Hematopoietic multipotent progenitor cell treated with erythropoietin and hydrocortisone succinate and interleukin-3 and kit ligand, for 8 days (in vitro differentiated cells): ENCODE data around the gene CPLANE2.
"Not testable (repeated sequence)": the region's sequence is repeated elsewhere in the genome, so short reads cannot be mapped to it uniquely, and the experiment has no call there.

ENCODE experiments used
- DNase-seq: peaks from one replicate; pipeline ENCODE4 v3.0.0-alpha.2; 2015

Gene CPLANE2

DNA sequence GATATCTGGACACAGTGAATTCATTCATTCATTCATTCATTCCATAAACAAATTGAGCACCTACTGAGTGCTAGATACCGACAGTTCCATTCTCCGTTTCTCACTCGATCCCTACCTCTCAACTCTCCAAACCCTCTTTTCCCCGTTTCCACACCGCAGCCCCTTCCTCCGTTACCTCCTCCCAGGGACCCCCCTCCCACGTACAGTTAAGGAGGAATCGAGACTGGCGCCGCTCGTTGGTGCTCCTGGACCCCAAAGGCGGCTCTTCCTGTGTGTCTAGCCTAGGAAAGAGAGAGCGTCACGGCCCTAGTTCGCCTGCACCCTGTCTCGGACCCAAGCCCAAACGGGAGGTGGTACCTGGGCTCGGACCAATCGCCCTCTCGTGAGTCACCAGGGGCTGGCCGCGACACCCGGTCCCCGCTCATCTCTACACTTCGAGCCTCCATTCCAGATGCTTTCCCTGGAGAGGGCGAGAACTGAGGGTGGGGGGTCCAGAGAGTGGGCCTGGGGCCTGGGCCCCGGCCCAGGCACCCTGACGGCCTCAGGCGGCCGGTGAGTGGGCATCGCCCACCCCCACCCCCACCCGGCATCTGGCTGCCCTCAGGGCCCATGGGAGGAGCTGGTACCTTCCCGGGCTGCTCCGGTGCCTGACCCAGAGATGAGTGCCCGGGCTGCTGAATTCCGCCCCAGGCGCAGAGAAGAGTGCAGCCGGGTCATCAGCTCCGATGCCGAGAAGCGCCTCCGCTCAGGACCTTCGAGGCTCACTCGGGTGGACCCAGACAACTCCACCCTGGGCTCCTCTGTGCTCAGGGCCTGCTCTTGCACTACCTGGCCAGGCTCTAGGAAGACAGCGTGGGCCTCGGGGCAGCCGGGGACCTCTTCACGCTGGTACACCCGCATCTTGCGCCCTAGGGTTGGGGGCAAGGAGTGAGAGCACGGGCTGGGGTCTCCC, 29.4 kb downstream of the CPLANE2 start:
- no peak for DNase-seq

DNA sequence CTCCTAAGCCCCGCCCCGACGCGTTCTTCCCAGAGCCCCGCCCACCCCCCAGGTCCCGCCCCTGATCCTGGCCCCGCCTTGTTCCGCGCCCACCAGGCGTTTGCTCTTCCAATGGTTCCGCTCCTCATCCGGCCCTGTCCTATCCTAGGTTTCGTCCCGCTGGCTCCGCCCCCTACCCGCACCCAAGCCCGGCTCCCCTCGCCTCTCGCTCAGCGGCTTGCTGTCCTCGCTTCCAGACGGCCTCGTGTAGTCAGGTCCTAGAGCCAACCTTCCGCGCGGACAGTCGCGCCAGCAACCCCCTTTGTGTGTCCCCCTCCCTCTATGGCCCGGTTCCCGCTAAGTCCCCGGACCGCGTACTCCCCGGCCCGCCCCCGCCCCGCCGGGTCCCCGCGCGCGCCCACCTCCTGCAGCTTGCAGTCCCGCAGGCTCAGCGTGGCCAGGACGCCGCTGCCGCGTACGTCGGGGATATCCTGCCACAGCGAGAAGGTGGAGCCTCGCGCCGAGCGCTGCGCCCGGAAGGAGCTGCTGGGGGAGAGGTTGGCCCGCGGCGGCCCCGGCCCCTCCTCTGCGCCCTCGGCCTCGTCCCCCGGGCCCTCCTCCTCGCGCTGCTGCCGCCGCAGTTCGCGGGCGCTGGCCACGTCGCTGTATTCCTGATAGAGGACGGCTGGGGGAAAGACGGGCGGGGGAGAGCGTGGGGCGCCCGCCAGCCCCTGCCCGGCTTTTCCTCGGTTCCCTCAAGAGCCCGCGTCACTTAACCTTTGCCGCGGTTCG, 30.3 kb downstream of the CPLANE2 start:
- DNase-seq = peak; percentile 98

DNA sequence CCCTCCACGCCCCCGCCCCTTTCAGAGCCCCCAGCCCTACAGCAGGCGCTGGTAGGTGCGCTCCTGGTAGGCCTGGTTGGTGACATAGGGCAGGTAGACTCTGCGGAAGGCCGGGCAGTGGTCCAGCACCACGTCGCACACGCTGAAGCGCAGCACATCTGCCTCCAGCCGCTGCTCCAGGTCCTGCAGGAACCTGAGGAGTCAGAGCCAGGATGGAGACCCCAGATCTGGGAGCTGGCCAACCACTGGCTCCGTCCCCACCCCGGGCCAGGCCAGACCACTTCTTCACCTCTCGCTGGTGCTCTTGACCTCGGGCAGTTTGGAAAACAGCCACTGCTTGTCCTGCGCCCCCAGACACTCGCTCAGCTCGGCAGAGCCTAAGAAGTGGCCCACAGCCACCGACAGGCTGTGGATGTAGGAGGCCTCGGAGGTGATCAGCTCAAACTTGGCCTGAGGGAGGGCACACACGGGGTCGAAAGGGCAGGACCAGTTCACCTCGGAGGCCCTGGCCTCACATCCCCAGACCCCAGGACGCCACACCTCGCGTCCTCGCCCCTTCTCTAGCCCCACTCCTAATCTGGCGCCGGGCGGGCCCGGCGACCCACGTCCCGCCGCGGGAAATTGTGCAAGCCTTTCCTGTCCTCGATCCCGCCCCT, 31.0 kb downstream of the CPLANE2 start:
- no peak for DNase-seq

DNA sequence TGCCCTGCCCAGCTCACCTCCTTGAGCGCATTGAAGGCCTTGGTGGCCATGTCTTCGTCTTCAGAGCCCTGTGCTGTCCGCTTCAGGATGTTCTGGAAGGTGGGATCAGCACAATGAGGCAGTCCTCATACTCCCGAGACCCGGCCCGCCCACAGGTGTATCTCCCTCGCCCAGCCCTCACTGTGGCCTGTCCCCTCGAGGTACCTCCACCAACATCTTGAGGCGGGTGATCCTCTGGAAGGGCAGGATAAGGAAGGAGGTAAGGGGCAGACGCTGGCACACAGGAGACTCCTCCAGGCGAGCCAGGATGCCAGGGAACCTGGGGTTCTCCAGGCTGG, 31.7 kb downstream of the CPLANE2 start:
- DNase-seq = no peak

DNA sequence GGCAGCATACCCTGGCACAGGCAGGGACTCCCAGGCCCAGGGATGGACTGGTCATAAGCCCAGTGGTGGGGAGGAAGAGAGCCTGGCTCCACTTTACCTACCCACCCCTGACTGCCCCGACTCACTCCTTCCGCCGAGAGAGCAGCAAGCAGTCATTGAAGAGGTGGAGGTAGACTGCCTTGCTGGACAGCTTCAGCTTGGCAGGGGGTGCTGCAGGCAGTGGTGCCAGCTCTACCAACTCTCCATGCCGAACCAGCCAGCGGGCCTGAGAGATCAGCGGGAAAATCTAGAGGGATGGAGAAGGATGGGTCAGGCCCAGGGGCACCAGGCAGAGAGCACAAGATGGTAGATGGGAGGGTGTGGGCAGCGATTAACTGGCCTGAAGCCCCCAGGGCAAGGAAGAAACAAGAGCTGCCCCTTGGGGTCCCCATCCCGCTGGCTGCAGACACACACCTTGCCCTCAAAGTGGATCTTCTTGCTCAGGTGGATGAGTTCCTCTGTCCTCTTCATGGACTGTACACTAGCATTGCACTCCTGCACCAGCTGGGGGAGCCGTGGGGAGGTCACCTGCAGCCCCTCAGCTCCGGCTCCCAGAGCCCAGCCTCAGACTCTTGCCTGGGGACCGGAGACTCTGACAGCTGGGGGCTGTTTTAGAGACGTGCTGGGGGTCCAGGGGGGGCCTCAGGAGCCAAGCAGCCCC, 32.2 kb downstream of the CPLANE2 start:
- peak; percentile 44 for DNase-seq

DNA sequence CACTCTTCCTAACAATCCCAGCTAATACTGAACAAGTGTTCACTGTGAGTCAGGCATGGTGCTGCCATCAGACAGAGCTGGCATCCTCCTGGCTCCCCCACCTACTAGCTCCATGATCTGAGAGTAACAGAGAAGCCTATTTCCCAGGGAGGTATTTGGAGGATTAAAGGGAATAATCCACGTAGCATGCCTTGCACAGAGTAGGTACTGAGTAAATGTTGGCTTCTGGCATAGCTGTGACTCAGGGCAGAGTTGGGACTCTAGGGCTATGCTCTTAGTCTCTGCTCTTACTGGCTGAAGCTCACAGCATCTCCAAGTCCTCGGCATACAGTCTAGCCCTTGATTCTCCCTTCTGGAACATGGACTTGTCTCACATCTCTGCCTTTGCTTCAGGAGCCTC, 32.8 kb downstream of the CPLANE2 start:
- DNase-seq = no peak

- DNase-seq = no peak
Measured at GRCh38 chr1:16203550-16203949, 33.4 kb downstream of the CPLANE2 start.

- no peak for DNase-seq
Measured at GRCh38 chr1:16202281-16203210, 34.4 kb downstream of the CPLANE2 start.

DNA sequence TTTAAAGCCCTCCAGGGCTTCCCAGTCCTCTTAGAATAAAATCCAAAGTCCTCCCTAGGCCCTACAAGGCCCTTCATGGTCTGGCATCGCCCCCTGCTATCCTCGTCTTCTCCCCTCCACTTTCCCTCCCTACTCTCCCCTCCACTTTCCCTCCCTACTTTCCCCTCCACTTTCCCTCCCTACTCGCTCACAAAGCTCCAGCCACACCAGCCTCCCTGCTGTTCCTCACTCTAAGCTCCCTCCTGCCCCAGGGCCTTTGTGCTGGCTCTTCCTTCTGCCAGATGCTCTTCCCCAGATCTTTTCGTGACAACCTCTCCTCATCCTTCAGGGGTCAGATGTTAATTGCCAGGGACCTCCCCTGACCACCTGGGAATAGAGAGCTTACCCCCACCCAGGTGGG, 37.3 kb downstream of the CPLANE2 start:
- no peak for DNase-seq

DNA sequence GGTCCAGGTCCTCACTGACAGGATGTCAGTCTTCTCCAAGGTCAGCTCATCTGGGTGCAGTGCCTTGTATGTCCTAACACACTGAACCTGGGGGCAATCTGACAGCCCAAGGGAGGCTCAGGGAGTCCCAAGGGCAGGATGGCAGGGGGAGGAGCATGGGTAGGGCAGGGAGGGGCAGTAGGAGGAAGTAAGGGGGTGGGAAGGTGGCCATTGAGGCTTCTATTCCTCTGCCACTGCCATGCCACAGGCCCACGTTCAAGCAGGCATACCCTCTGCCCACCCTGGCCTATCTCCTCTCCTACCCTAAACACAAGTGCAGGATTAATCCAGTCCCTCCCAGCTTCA, 37.9 kb downstream of the CPLANE2 start:
- DNase-seq = no peak

DNA sequence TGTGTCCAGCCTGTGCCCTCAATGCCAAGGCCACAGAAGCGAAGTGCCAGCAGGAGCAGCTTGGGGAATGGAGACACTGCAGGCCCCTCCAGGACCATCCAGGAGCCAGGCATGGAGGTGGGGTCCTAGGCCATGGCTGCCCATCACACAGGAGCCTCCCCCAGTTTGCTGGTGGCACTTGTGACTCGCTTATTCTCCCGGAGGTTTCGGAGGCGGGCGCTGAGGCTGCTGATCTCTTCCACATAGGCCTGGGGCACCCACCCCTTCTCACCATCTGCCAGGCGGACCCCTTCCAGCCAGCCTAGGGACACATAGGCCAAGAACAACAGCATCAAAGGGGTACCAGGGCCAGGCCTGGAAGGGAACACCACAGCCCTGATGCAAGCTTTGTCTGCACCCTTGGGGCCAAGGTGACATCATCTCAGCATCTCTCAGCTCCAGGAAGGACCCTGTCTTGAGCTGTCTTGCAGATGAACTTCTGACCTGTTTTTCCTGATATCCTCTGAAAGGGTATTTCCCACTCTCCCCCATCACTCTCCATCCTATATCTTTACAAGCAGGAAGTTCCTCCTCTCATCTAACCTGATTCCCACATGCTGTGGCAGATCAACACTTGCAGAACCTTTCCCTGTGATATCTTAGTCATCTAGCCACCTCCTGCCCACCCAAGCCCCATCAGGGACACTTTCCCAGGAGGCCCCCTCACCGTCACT, 38.4 kb downstream of the CPLANE2 start:
- no peak for DNase-seq

- no peak for DNase-seq
Measured at GRCh38 chr1:16196874-16197273, 40.1 kb downstream of the CPLANE2 start.

DNA sequence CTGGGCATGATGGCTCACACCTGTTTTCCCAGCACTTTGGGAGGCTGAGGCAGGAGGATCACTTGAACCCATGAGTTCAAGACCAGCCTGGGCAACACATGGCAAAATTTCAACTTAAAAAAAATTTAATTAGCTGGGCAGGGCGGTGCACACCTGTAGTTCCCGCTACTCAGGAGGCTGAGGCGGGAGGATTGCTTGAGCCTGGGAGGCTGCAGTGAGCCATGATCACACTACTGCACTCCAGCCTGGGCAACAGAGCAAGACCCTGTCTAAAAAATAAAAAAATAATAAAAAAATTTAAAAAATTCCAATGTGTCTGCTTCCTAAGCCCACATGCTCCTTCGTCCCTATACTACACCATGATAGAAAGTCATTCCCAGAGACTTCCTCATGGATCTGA, 40.8 kb downstream of the CPLANE2 start:
- DNase-seq = not testable (repeated sequence)

GRCh38 chr1:16195518-16195905, 41.5 kb downstream of the CPLANE2 start:
- no peak for DNase-seq

GRCh38 chr1:16191916-16192546, 45.0 kb downstream of the CPLANE2 start:
- no peak for DNase-seq

DNA sequence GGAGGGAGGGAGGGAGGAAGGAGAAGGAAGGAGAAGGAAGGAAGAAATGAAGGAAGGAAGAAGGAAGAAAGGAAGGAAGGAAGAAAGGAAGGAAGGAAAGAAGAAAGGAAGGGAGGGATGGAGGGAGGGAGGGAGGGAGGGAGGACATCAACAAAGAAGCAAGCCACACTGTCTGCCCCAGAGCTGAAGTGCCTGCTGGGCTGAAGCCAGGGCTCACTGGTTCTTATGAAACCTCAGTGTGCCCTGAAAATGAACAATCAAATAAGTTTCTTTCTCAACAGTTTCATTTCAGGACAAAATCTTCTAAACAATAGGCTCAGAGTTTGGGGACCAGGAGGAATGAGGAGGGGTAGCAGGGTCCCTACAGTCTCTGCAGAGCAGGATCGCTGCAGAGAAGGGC, 45.7 kb downstream of the CPLANE2 start:
- DNase-seq = no peak

GRCh38 chr1:16189921-16190621, 46.9 kb downstream of the CPLANE2 start:
- DNase-seq = no peak

DNA sequence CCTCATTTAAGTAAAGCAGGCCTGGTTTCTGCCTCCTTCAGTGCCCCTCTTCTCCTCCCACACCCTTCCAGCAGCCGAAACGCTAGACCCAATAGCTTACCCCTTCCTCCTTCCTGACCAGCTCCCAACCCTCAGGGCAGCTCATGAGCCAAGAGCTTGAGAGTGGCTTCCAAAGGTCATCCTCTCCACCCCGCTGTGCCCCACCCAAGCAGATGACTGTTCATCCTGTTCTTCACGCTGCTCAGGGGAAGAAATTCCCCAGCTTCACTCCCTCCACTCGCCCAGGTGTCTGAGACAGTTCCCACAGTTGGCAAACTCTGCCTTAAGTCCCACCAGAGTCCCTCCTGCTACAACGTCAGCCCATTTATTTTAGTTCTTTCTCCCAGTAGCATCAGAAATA, 48.0 kb downstream of the CPLANE2 start:
- no peak for DNase-seq

GRCh38 chr1:16187748-16188401, 49.1 kb downstream of the CPLANE2 start:
- DNase-seq = peak; percentile 65
